IMR-90 (cell line): Measurements from ENCODE around the gene OXLD1. TPM values are rescaled to one million over a fixed set of nuclear protein-coding genes. Genes with fewer than 3 reads are reported as not detected.
A peak's percentile ranks its signal among the peaks of the same experiment; 100 is the strongest.

ENCODE experiments used
- ATAC-seq: fragments of 200-7000 bp; cut with Tn5 transposase; 2 replicates; pipeline ENCODE4 v1.9.1; 2020; ENCODE audit warnings: low read depth, mild to moderate bottlenecking, moderate library complexity
- BruUV-seq: library from RNA; stranded (reverse); fragments of 400-500 nt; replicated peaks from 2 replicates; lab custom pipeline; 2021; lab: Mats Ljungman, UMichigan
- CTCF ChIA-PET: fragments of 300-600 bp; formaldehyde crosslinking; extraction: SDS; loops from one replicate; lab custom pipeline; 2021; ENCODE audit warnings: antibody characterized with exemption; lab: Yijun Ruan, JAX
- POLR2A ChIA-PET: fragments of 300-600 bp; sonication (Branson Sonifier 250); formaldehyde crosslinking; loops from one replicate; lab custom pipeline; 2022; ENCODE audit warnings: antibody characterized with exemption; ENCODE audit not compliant: unreplicated experiment; lab: Charles Lee
- DNase-seq: peaks from one replicate; pipeline ENCODE4 v3.0.0; 2013
- H2AFZ ChIP-seq: replicated peaks from 2 replicates; pipeline ENCODE3; 2013; ENCODE audit warnings: low read length, mild to moderate bottlenecking; ENCODE audit not compliant: poor library complexity
- H2AK5ac ChIP-seq: 2 replicates; pipeline ENCODE4 v1.6.1; 2013; ENCODE audit warnings: low read depth, low read length, inconsistent platforms
- H2AK9ac ChIP-seq: replicated peaks from 2 replicates; pipeline ENCODE3; 2013; ENCODE audit warnings: mild to moderate bottlenecking, low read depth, low read length, moderate library complexity; ENCODE audit not compliant: poor library complexity
- H2BK120ac ChIP-seq: 2 replicates; pipeline ENCODE4 v1.6.1; 2013; ENCODE audit warnings: low read depth, low read length, inconsistent platforms
- H2BK15ac ChIP-seq: 3 replicates; pipeline ENCODE4 v1.6.1; 2013; ENCODE audit warnings: low read depth, low read length, inconsistent platforms
- H2BK20ac ChIP-seq: 2 replicates; pipeline ENCODE4 v1.6.1; 2013; ENCODE audit warnings: low read depth, mild to moderate bottlenecking, inconsistent platforms, low read length, moderate library complexity
- H2BK5ac ChIP-seq: 2 replicates; pipeline ENCODE4 v1.6.1; 2013; ENCODE audit warnings: mild to moderate bottlenecking, low read depth, low read length, inconsistent platforms; ENCODE audit not compliant: poor library complexity, severe bottlenecking
- H3K14ac ChIP-seq: replicated peaks from 2 replicates; pipeline ENCODE4 v1.6.1; 2013; ENCODE audit warnings: low read depth, low read length, inconsistent platforms
- H3K18ac ChIP-seq: 2 replicates; pipeline ENCODE4 v1.6.1; 2013; ENCODE audit warnings: low read depth, low read length, control low read depth
- H3K23ac ChIP-seq: 2 replicates; pipeline ENCODE4 v1.6.1; 2013; ENCODE audit warnings: low read depth, low read length, inconsistent platforms
- H3K27ac ChIP-seq: 2 replicates; pipeline ENCODE4 v1.5.1; 2013; ENCODE audit warnings: mild to moderate bottlenecking, control low read depth, low read length; ENCODE audit not compliant: insufficient read depth
- H3K27me3 ChIP-seq: 2 replicates; pipeline ENCODE4 v1.6.1; 2013; ENCODE audit warnings: low read length; ENCODE audit not compliant: control insufficient read depth, insufficient read depth
- H3K36me3 ChIP-seq: 2 replicates; pipeline ENCODE4 v1.6.1; 2013; ENCODE audit warnings: low read length, mixed read lengths; ENCODE audit not compliant: control insufficient read depth, insufficient read depth
- H3K4ac ChIP-seq: 2 replicates; pipeline ENCODE4 v1.6.1; 2013; ENCODE audit warnings: low read depth, low read length, inconsistent platforms
- H3K4me1 ChIP-seq: 2 replicates; pipeline ENCODE4 v1.6.1; 2013; ENCODE audit warnings: low read length, mixed read lengths; ENCODE audit not compliant: control insufficient read depth, insufficient read depth
- H3K4me2 ChIP-seq: 2 replicates; pipeline ENCODE4 v1.6.1; 2013; ENCODE audit warnings: low read depth, mild to moderate bottlenecking, control low read depth, low read length, moderate library complexity
- H3K4me3 ChIP-seq: 2 replicates; pipeline ENCODE4 v1.5.1; 2013; ENCODE audit warnings: low read depth, mild to moderate bottlenecking, control low read depth, low read length, moderate library complexity; ENCODE audit not compliant: insufficient read depth
- H3K56ac ChIP-seq: 2 replicates; pipeline ENCODE4 v1.6.1; 2013; ENCODE audit warnings: low read length, inconsistent platforms; ENCODE audit not compliant: insufficient read depth; ENCODE audit errors: extremely low read depth
- H3K79me1 ChIP-seq, 2 experiments: 2 replicates each; pipeline ENCODE4 v1.6.1; 2013; ENCODE audit warnings: low read length in 2 of 2, inconsistent platforms in 1 of 2, low read depth in 1 of 2
- H3K9ac ChIP-seq: 2 replicates; pipeline ENCODE4 v1.6.1; 2013; ENCODE audit warnings: low read depth, low read length, control low read depth
- H3K9me1 ChIP-seq: 2 replicates; pipeline ENCODE4 v1.6.1; 2013; ENCODE audit warnings: low read length, inconsistent platforms; ENCODE audit not compliant: insufficient read depth
- H3K9me3 ChIP-seq: 2 replicates; pipeline ENCODE4 v1.6.1; 2013; ENCODE audit warnings: low read length; ENCODE audit not compliant: control insufficient read depth, insufficient read depth
- H4K20me1 ChIP-seq: 2 replicates; pipeline ENCODE4 v1.6.1; 2013; ENCODE audit warnings: low read length, inconsistent platforms; ENCODE audit not compliant: insufficient read depth
- H4K5ac ChIP-seq: 2 replicates; pipeline ENCODE4 v1.6.1; 2013; ENCODE audit warnings: mild to moderate bottlenecking, low read depth, low read length, control low read depth
- H4K8ac ChIP-seq, 2 experiments: 2 replicates each; pipeline ENCODE4 v1.6.1; 2013; ENCODE audit warnings: low read depth in 2 of 2, low read length in 2 of 2, control low read depth in 1 of 2, inconsistent platforms in 1 of 2
- H4K91ac ChIP-seq: 2 replicates; pipeline ENCODE4 v1.6.1; 2013; ENCODE audit warnings: low read depth, low read length, inconsistent platforms; ENCODE audit not compliant: insufficient read depth
- BHLHE40 ChIP-seq: fragments of 150-350 bp; IDR thresholded peaks from 2 replicates; pipeline ENCODE4 v1.6.1; 2016; ENCODE audit warnings: mild to moderate bottlenecking, low read depth, low read length
- CEBPB ChIP-seq: IDR thresholded peaks from 2 replicates; pipeline ENCODE4 v1.6.1; 2012; ENCODE audit warnings: low read depth, low read length, improper control_type of control experiment
- CHD1 ChIP-seq: IDR thresholded peaks from 2 replicates; pipeline ENCODE4 v1.6.1; 2012; ENCODE audit warnings: low read depth, low read length, improper control_type of control experiment
- FOS ChIP-seq: fragments of 150-350 bp; IDR thresholded peaks from 2 replicates; pipeline ENCODE4 v1.6.1; 2016; ENCODE audit warnings: low read depth, low read length
- MAFK ChIP-seq: IDR thresholded peaks from 2 replicates; pipeline ENCODE4 v1.6.1; 2012; ENCODE audit warnings: low read depth, low read length, improper control_type of control experiment
- MAZ ChIP-seq: IDR thresholded peaks from 2 replicates; pipeline ENCODE4 v1.6.1; 2012; ENCODE audit warnings: low read depth, mild to moderate bottlenecking, low read length, improper control_type of control experiment, moderate library complexity, borderline replicate concordance
- MXI1 ChIP-seq: IDR thresholded peaks from 2 replicates; pipeline ENCODE4 v1.6.1; 2012; ENCODE audit warnings: low read depth, mild to moderate bottlenecking, low read length, moderate library complexity, borderline replicate concordance
- NFE2L2 ChIP-seq: fragments of 150-350 bp; IDR thresholded peaks from 2 replicates; pipeline ENCODE4 v1.6.1; 2016; ENCODE audit warnings: low read depth, mild to moderate bottlenecking, low read length
- POLR2A ChIP-seq: IDR thresholded peaks from 2 replicates; pipeline ENCODE4 v1.6.1; 2012; ENCODE audit warnings: mild to moderate bottlenecking, low read depth, low read length
- RAD21 ChIP-seq: IDR thresholded peaks from 2 replicates; pipeline ENCODE4 v1.6.1; 2012; ENCODE audit warnings: low read length, improper control_type of control experiment
- RCOR1 ChIP-seq: IDR thresholded peaks from 2 replicates; pipeline ENCODE4 v1.6.1; 2012; ENCODE audit warnings: mild to moderate bottlenecking, low read length, improper control_type of control experiment; ENCODE audit not compliant: insufficient replicate concordance
- RFX5 ChIP-seq: IDR thresholded peaks from 2 replicates; pipeline ENCODE4 v1.8.0; 2012; ENCODE audit warnings: low read depth, mild to moderate bottlenecking, low read length, moderate library complexity
- SMC3 ChIP-seq: fragments of 150-350 bp; IDR thresholded peaks from 2 replicates; pipeline ENCODE4 v1.6.1; 2016; ENCODE audit warnings: low read depth, mild to moderate bottlenecking, antibody characterized with exemption, low read length, moderate library complexity
- WGBS, 2 experiments: methylation state at CpG; one replicate each; pipeline versions ENCODE4 v1.1.5 to v1.1.7; 2013; ENCODE audit warnings: missing lambda C conversion rate in 2 of 2; ENCODE audit not compliant: insufficient read length in 1 of 2; ENCODE audit errors: extremely low coverage in 2 of 2; 5-methylcytosine and 5-hydroxymethylcytosine counted together
- dilution Hi-C: fragments of 300-500 bp; cut with HindIII; formaldehyde crosslinking; loops from one replicate; pipeline ENCODE4 v1.14.3; 2018; ENCODE audit warnings: low sequenced_read_pairs; ENCODE audit not compliant: unreplicated experiment
- in situ Hi-C: fragments of 300-500 bp; cut with MboI; formaldehyde crosslinking; loops from 3 replicates; pipeline ENCODE4 v1.14.3; 2019; ENCODE audit warnings: low sequenced_read_pairs, inconsistent platforms, mixed read lengths
- intact Hi-C: fragments of 100-400 bp; cut with micrococcal nuclease; formaldehyde crosslinking; loops from 2 replicates; pipeline ENCODE4 v1.10.0; 2022
- polyA plus RNA-seq, 3 experiments: library from polyadenylated mRNA; depleted of rRNA; stranded (reverse); fragments of >200 nt; gene quantifications; 2 replicates each; pipeline ENCODE4 v1.2.3, GENCODE V29; 2012; ENCODE audit warnings: low replicate concordance in 1 of 3
- total RNA-seq: library from RNA; depleted of rRNA; stranded (reverse); fragments of >200 nt; gene quantifications from 2 replicates; pipeline ENCODE4 v1.2.3, GENCODE V29; 2012
- TF ChIP-seq, protein P1 (sequence below): conservative IDR thresholded peaks from 2 replicates; pipeline ENCODE4 v1.5.1; 2012; ENCODE audit warnings: mild to moderate bottlenecking, low read depth, low read length, improper control_type of control experiment
- TF ChIP-seq, protein P2 (sequence below): fragments of 150-350 bp; IDR thresholded peaks from 2 replicates; pipeline ENCODE4 v1.6.1; 2016; ENCODE audit warnings: low read depth, mild to moderate bottlenecking, low read length, moderate library complexity, borderline replicate concordance
- TF ChIP-seq, protein P3 (sequence below): fragments of 150-350 bp; IDR thresholded peaks from 2 replicates; pipeline ENCODE4 v1.6.1; 2017; ENCODE audit warnings: mild to moderate bottlenecking, antibody characterized with exemption, low read length, low read depth

OXLD1 gene
- total and polyA plus RNA-seq, 2 of the 4 experiments (the other 2 are of a cell fraction): 9.9 to 22.3 TPM

DNA sequence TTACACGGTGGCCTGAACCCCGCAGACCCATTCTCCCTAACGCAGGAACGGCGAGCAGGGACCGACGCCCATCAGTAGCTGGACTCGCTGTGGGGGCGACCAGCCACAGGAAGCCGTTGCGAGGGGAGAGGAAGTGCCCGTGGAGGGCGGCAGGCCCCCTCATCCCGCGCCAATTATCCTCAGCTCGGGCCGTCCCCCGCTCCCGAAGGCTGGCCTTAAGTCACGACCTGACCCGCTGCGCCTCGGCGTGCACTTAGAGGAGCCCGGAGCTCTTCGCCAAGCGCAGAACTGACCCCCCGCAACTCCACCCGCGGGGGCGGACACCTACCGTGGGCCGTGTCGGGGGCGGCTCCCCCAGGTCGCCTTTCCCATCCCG is 16.8 kb upstream of the OXLD1 start:
- CTCF ChIA-PET: no interaction called here
- peak overlapping the region; percentile 43 for H2BK5ac ChIP-seq
- H4K91ac ChIP-seq: peak overlapping the region; percentile 47
- H3K9me3 ChIP-seq: no peaks in the 10 kb centered on the region
- H3K9me1 ChIP-seq: peaks cover 6% of the 10 kb centered on the region; the same call in 1 of the 2 replicates
- peak overlapping the region; percentile 11; the same call in 1 of the 2 replicates for H3K18ac ChIP-seq
- ATAC-seq: peak; percentile 6
- H4K20me1 ChIP-seq: peaks cover 43% of the 10 kb centered on the region
- POLR2A ChIA-PET: no interaction called here
- peak overlapping the region; percentile 95 for H3K4me2 ChIP-seq
- H3K36me3 ChIP-seq: peaks cover 29% of the 10 kb centered on the region
- H4K8ac ChIP-seq: peak overlapping the region; percentile 77 to 80
- no peak overlapping the region for H2BK15ac ChIP-seq
- in situ Hi-C loops: no loop called here
- H2BK120ac ChIP-seq: 0 out of 2 replicates have a peak overlapping the region, but pooled peaks have one; percentile 5
- BruUV-seq: no TSS peak
- H3K9ac ChIP-seq: peak overlapping the region; percentile 89
- intact Hi-C loops: no loop called here
- TF ChIP-seq MAZ: no peak
- TF ChIP-seq RAD21: no peak
- TF ChIP-seq FOS: no peak
- no peak for TF ChIP-seq NFE2L2
- no peak for TF ChIP-seq RCOR1
- TF ChIP-seq BHLHE40: no peak
- TF ChIP-seq, protein P1, sequence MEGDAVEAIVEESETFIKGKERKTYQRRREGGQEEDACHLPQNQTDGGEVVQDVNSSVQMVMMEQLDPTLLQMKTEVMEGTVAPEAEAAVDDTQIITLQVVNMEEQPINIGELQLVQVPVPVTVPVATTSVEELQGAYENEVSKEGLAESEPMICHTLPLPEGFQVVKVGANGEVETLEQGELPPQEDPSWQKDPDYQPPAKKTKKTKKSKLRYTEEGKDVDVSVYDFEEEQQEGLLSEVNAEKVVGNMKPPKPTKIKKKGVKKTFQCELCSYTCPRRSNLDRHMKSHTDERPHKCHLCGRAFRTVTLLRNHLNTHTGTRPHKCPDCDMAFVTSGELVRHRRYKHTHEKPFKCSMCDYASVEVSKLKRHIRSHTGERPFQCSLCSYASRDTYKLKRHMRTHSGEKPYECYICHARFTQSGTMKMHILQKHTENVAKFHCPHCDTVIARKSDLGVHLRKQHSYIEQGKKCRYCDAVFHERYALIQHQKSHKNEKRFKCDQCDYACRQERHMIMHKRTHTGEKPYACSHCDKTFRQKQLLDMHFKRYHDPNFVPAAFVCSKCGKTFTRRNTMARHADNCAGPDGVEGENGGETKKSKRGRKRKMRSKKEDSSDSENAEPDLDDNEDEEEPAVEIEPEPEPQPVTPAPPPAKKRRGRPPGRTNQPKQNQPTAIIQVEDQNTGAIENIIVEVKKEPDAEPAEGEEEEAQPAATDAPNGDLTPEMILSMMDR: no peak
- no peak for TF ChIP-seq SMC3
- TF ChIP-seq CHD1: no peak
- no peak for TF ChIP-seq MAFK
- no peak for TF ChIP-seq RFX5
- TF ChIP-seq, protein P2, sequence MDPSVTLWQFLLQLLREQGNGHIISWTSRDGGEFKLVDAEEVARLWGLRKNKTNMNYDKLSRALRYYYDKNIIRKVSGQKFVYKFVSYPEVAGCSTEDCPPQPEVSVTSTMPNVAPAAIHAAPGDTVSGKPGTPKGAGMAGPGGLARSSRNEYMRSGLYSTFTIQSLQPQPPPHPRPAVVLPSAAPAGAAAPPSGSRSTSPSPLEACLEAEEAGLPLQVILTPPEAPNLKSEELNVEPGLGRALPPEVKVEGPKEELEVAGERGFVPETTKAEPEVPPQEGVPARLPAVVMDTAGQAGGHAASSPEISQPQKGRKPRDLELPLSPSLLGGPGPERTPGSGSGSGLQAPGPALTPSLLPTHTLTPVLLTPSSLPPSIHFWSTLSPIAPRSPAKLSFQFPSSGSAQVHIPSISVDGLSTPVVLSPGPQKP: no peak
- no peak for TF ChIP-seq CEBPB
- TF ChIP-seq POLR2A: no peak
- TF ChIP-seq, protein P3, sequence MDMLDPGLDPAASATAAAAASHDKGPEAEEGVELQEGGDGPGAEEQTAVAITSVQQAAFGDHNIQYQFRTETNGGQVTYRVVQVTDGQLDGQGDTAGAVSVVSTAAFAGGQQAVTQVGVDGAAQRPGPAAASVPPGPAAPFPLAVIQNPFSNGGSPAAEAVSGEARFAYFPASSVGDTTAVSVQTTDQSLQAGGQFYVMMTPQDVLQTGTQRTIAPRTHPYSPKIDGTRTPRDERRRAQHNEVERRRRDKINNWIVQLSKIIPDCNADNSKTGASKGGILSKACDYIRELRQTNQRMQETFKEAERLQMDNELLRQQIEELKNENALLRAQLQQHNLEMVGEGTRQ: no peak
- TF ChIP-seq MXI1: no peak
- peak overlapping the region; percentile 68 for H3K27ac ChIP-seq
- peaks cover 23 to 80% of the 10 kb centered on the region in 2 experiments; a peak in 3 of 4 replicates for H3K79me1 ChIP-seq
- H3K23ac ChIP-seq: peak overlapping the region; percentile 45; the same call in 1 of the 2 replicates
- peak overlapping the region; percentile 97 for H2AK9ac ChIP-seq
- dilution Hi-C loops: no loop called here
- peak; percentile 5 for DNase-seq
- no peaks in the 10 kb centered on the region for H3K27me3 ChIP-seq
- peak overlapping the region; percentile 87 for H2AFZ ChIP-seq
- H3K4ac ChIP-seq: peak overlapping the region; percentile 81
- no peak overlapping the region for H2BK20ac ChIP-seq
- peak overlapping the region; percentile 90 for H2AK5ac ChIP-seq
- peak overlapping the region; percentile 48 for H3K14ac ChIP-seq
- whole genome bisulfite sequencing, 2 experiments: 0% methylated on average over 13 of the region's 37 CpGs; no CpG with 5 or more reads in 1 of the 2 experiments
- peak overlapping the region; percentile 5 for H4K5ac ChIP-seq
- peak overlapping the region; percentile 68 for H3K4me3 ChIP-seq
- H3K4me1 ChIP-seq: peaks cover 10% of the 10 kb centered on the region
- peak overlapping the region; percentile 24; the same call in 1 of the 2 replicates for H3K56ac ChIP-seq
